ENCODE measurements around the gene STARD13.

STARD13 gene

GRCh38 chr13:33105387-33106005 lies 180.1 kb downstream of the STARD13 start:
- Histone ChIP-seq H3K27me3 (replicated peaks; ENCODE audit: insufficient read depth, low read length) (no peaks in the 10 kb centered on the region), H3K4me3 (ENCODE audit: low read length) (no peak overlapping the region), H3K36me3 (replicated peaks; ENCODE audit: insufficient read depth, low read length) (no peaks in the 10 kb centered on the region), H3K9me2 (replicated peaks; ENCODE audit: insufficient read depth, low read length) (no peaks in the 10 kb centered on the region), H3K9ac (ENCODE audit: low read length) (no peak overlapping the region), H3K79me2 (ENCODE audit: low read length) (no peaks in the 10 kb centered on the region), H4K20me1 (ENCODE audit: insufficient read depth, low read length) (no peaks in the 10 kb centered on the region), H3K4me1 (ENCODE audit: low read length) (no peaks in the 10 kb centered on the region), H3K27ac (ENCODE audit: low read length) (no peak overlapping the region), H3K4me2 (ENCODE audit: low read depth, low read length) (no peak overlapping the region), H2AFZ (ENCODE audit: low read length) (no peak overlapping the region), H3F3A (ENCODE audit: insufficient read depth, low read length) (no peaks in the 10 kb centered on the region), H3K9me3 (replicated peaks; ENCODE audit: insufficient read depth, low read length) (no peaks in the 10 kb centered on the region)
- no peak for DNase-seq
- TF ChIP-seq CTCF (IDR thresholded peaks at IDR 0.05; ENCODE audit: low read length) (no peak), EZH2phosphoT487 (IDR thresholded peaks at IDR 0.05; ENCODE audit: low read length) (no peak), EZH2 (optimal IDR thresholded peaks at IDR 0.05; ENCODE audit: low read depth, low read length) (no peak)

- no peak for DNase-seq
- TF ChIP-seq EZH2 (optimal IDR thresholded peaks at IDR 0.05; ENCODE audit: low read depth, low read length) (no peak), CTCF (IDR thresholded peaks at IDR 0.05; ENCODE audit: low read length) (no peak), EZH2phosphoT487 (IDR thresholded peaks at IDR 0.05; ENCODE audit: low read length) (no peak)
- Histone ChIP-seq H3K79me2 (ENCODE audit: low read length) (no peaks in the 10 kb centered on the region), H3F3A (ENCODE audit: insufficient read depth, low read length) (no peaks in the 10 kb centered on the region), H3K4me1 (ENCODE audit: low read length) (no peaks in the 10 kb centered on the region), H3K4me2 (ENCODE audit: low read depth, low read length) (no peak overlapping the region), H2AFZ (ENCODE audit: low read length) (no peak overlapping the region), H3K4me3 (ENCODE audit: low read length) (no peak overlapping the region), H4K20me1 (ENCODE audit: insufficient read depth, low read length) (no peaks in the 10 kb centered on the region), H3K36me3 (replicated peaks; ENCODE audit: insufficient read depth, low read length) (no peaks in the 10 kb centered on the region), H3K27ac (ENCODE audit: low read length) (no peak overlapping the region), H3K9ac (ENCODE audit: low read length) (no peak overlapping the region), H3K9me2 (replicated peaks; ENCODE audit: insufficient read depth, low read length) (no peaks in the 10 kb centered on the region), H3K27me3 (replicated peaks; ENCODE audit: insufficient read depth, low read length) (no peaks in the 10 kb centered on the region), H3K9me3 (replicated peaks; ENCODE audit: insufficient read depth, low read length) (no peaks in the 10 kb centered on the region)
These were observed 182.1 kb downstream of the STARD13 start for GRCh38 chr13:33103457-33103856.

GRCh38 chr13:33101835-33102234 lies 183.7 kb downstream of the STARD13 start:
- Histone ChIP-seq H3K4me2 (ENCODE audit: low read depth, low read length) (no peak overlapping the region), H3K9me2 (replicated peaks; ENCODE audit: insufficient read depth, low read length) (no peaks in the 10 kb centered on the region), H3K27me3 (replicated peaks; ENCODE audit: insufficient read depth, low read length) (no peaks in the 10 kb centered on the region), H3K4me1 (ENCODE audit: low read length) (no peaks in the 10 kb centered on the region), H2AFZ (ENCODE audit: low read length) (no peak overlapping the region), H3K9ac (ENCODE audit: low read length) (no peak overlapping the region), H3K79me2 (ENCODE audit: low read length) (no peaks in the 10 kb centered on the region), H3K9me3 (replicated peaks; ENCODE audit: insufficient read depth, low read length) (no peaks in the 10 kb centered on the region), H4K20me1 (ENCODE audit: insufficient read depth, low read length) (no peaks in the 10 kb centered on the region), H3K27ac (ENCODE audit: low read length) (no peak overlapping the region), H3K4me3 (ENCODE audit: low read length) (no peak overlapping the region), H3K36me3 (replicated peaks; ENCODE audit: insufficient read depth, low read length) (no peaks in the 10 kb centered on the region), H3F3A (ENCODE audit: insufficient read depth, low read length) (no peaks in the 10 kb centered on the region)
- DNase-seq = no peak
- TF ChIP-seq EZH2 (optimal IDR thresholded peaks at IDR 0.05; ENCODE audit: low read depth, low read length) (no peak), CTCF (IDR thresholded peaks at IDR 0.05; ENCODE audit: low read length) (no peak), EZH2phosphoT487 (IDR thresholded peaks at IDR 0.05; ENCODE audit: low read length) (no peak)

All from MM.1S (cell line).